Measurements from ENCODE around the gene SYT2.

Gene SYT2

DNA sequence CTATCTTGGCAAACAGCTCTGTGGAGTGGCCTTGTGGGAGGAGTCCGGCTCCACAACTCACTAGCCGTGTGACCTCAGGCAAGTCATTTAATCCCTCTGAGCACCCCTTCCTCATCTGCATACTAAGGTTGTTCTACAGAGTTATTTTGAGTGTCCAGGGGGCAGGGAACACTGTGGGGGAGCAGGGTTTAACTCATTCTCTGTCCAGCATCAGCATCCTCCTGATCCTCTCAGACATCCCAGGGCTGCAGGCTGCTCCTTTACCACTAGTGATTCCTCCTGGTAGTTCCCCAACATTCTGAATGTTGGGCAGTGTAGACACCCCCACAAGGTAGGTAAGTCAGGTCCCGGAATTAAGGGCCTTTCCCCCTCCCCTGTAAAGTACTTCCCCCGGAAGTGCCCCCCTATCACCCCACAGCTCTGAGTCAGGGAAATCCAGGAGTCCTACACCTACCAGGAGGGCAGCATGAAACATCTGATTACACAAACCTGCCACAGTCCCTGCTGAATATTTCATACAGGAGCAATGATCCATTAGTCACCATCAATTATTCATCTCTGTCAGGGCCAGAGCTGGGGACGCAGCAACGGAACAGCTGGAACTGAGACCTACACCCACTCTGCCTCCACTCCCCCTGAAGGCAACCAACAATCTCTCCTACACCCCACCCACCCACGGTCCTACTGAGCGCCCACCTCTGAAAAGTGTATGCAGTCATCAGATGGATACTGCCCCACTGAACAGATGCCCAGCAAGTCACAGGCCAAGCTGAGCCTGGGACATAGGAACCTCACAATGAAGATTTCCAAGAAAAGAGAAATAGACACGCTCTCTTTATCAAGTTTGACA is 20.5 kb downstream of the SYT2 start:
- no peak for DNase-seq (ENCODE audit: low spot score)
- TF ChIP-seq CTCF (IDR thresholded peaks at IDR 0.05; ENCODE audit: extremely low read depth, missing control alignments): no peak

- DNase-seq (ENCODE audit: low spot score): no peak
Observed at GRCh38 chr1:202689082-202689481, 21.2 kb downstream of the SYT2 start.

GRCh38 chr1:202688401-202688800 is 21.9 kb downstream of the SYT2 start:
- no peak for DNase-seq (ENCODE audit: low spot score)
- TF ChIP-seq CTCF (IDR thresholded peaks at IDR 0.05; ENCODE audit: extremely low read depth, missing control alignments): no peak

More at GRCh38 chr1:202689082-202689481, 21.2 kb downstream of the SYT2 start:
- no peak for TF ChIP-seq CTCF (IDR thresholded peaks at IDR 0.05; ENCODE audit: extremely low read depth, missing control alignments)

- TF ChIP-seq CTCF (IDR thresholded peaks at IDR 0.05; ENCODE audit: extremely low read depth, missing control alignments): no peak
- no peak for DNase-seq (ENCODE audit: low spot score)
Observed at GRCh38 chr1:202687798-202688197, 22.5 kb downstream of the SYT2 start.

DNA sequence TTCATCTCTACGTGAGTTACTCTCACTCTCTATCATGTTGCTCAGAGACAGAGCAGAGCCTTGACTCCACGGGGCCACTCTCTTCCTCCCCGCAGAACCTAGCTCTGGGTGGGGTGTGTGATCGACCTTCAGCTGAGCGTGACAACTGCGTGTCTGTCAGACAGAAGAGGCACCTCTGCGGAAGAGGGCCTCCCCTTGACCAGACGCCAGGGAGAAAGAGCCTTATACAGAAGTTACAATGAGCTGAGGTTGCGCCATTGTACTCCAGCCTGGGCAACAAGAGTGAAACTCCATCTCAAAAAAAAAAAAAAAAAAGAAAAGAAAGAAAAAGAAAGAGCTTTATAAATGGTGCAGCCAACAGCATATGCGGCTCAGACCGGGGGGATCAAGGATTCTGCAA is 22.9 kb downstream of the SYT2 start:
- no peak for TF ChIP-seq CTCF (IDR thresholded peaks at IDR 0.05; ENCODE audit: extremely low read depth, missing control alignments)
- no peak for DNase-seq (ENCODE audit: low spot score)

GRCh38 chr1:202685641-202686040 is 24.6 kb downstream of the SYT2 start:
- TF ChIP-seq CTCF (IDR thresholded peaks at IDR 0.05; ENCODE audit: extremely low read depth, missing control alignments): no peak
- DNase-seq (ENCODE audit: low spot score): no peak

DNA sequence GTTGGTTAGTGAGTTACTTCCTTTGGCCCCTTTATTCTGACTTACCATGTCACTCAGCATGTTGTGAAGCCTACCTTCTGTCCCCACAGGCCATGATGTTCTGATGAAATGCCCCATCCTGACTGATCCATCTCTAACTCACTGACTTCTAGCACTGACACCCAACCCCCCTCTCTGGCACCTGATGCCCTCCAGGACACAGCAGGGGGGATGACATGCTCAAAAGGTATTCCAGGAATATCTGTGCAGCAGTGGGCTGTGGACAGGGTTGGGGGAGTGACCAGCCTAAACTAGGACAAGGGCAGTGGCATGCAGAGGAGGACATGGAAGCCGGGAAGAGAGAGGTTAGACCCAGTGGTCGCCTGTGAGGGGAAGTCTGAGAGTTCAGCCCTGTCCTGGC is 25.5 kb downstream of the SYT2 start:
- DNase-seq (ENCODE audit: low spot score): no peak
- no peak for TF ChIP-seq CTCF (IDR thresholded peaks at IDR 0.05; ENCODE audit: extremely low read depth, missing control alignments)
